Upper lobe of left lung (tissue), 4 donors: Measurements from ENCODE around the gene TTLL6.

Experiments
- CTCF ChIP-seq, 6 experiments: fragments of 450-650 bp in 4 of 6; fragments of 200-600 bp in 2 of 6; sonication (generic) in 2 of 6; IDR thresholded peaks; one replicate each; pipeline ENCODE4 v1.5.1; 2016 to 2019; ENCODE audit warnings: antibody characterized with exemption in 6 of 6
- POLR2A ChIP-seq, 4 donors: fragments of 450-650 bp; IDR thresholded peaks; one replicate each; pipeline ENCODE4 v1.5.1; 2016 to 2017; ENCODE audit warnings: antibody characterized with exemption in 4 of 4, mild to moderate bottlenecking in 2 of 4
- POLR2AphosphoS5 ChIP-seq, 2 donors: sonication (generic); formaldehyde crosslinking; IDR thresholded peaks; one replicate each; pipeline ENCODE4 v1.5.1; 2017; ENCODE audit warnings: antibody characterized with exemption in 2 of 2

- TF ChIP-seq CTCF (IDR thresholded peaks at IDR 0.05) (no peak), POLR2AphosphoS5 (IDR thresholded peaks at IDR 0.05) (no peak), POLR2A (IDR thresholded peaks at IDR 0.05) (no peak)
Measured at GRCh38 chr17:48718227-48718760, 98.7 kb downstream of the TTLL6 start.
